Neural cell (in vitro differentiated cells): ENCODE measurements around the gene CITED2. TPM values are rescaled to one million over a fixed set of nuclear protein-coding genes. Genes with fewer than 3 reads are reported as not detected.

Experiments
- H2AFZ ChIP-seq: fragments of 200-600, 300-800 bp; sonication (generic), shearing (Covaris generic); 2 replicates; pipeline ENCODE4 v1.6.0; 2014; ENCODE audit warnings: low read depth, mild to moderate bottlenecking, antibody characterized with exemption, low read length, moderate library complexity
- H3F3A ChIP-seq: fragments of 200-600 bp; shearing (Covaris generic); 2 replicates; pipeline ENCODE4 v1.6.1; 2016; ENCODE audit warnings: mild to moderate bottlenecking, moderate library complexity, mixed read lengths, antibody characterized with exemption, low read length; ENCODE audit not compliant: insufficient read depth, poor library complexity, severe bottlenecking
- H3K27ac ChIP-seq: fragments of 200-600, 300-800 bp; sonication (generic), shearing (Covaris generic); 2 replicates; pipeline ENCODE4 v1.5.1; 2014; ENCODE audit warnings: mild to moderate bottlenecking, low read length, moderate library complexity
- H3K27me3 ChIP-seq: fragments of 300-800, 200-600 bp; sonication (generic), shearing (Covaris generic); 2 replicates; pipeline ENCODE4 v1.6.0; 2014; ENCODE audit warnings: mild to moderate bottlenecking, low read depth, low read length, moderate library complexity; ENCODE audit not compliant: insufficient read depth
- H3K36me3 ChIP-seq: fragments of 300-800, 200-600 bp; sonication (generic), shearing (Covaris generic); 2 replicates; pipeline ENCODE4 v1.5.1; 2014; ENCODE audit warnings: mild to moderate bottlenecking, antibody characterized with exemption, low read length, moderate library complexity; ENCODE audit not compliant: insufficient read depth
- H3K4me2 ChIP-seq: fragments of 300-800, 200-600 bp; sonication (generic), shearing (Covaris generic); 2 replicates; pipeline ENCODE4 v1.6.0; 2014; ENCODE audit warnings: mild to moderate bottlenecking, low read length
- H3K4me3 ChIP-seq: fragments of 300-800, 200-600 bp; sonication (generic), shearing (Covaris generic); 2 replicates; pipeline ENCODE4 v1.5.1; 2014; ENCODE audit warnings: mild to moderate bottlenecking, low read length, moderate library complexity
- H3K79me2 ChIP-seq: fragments of 200-600 bp; shearing (Covaris generic); replicated peaks from 2 replicates; pipeline ENCODE4 v1.6.0; 2014; ENCODE audit warnings: mild to moderate bottlenecking, low read length, moderate library complexity; ENCODE audit not compliant: insufficient read depth
- H3K9ac ChIP-seq: fragments of 300-800, 200-600 bp; sonication (generic), shearing (Covaris generic); 2 replicates; pipeline ENCODE4 v1.6.1; 2016; ENCODE audit warnings: mild to moderate bottlenecking, low read length, mixed read lengths
- H3K9me2 ChIP-seq: fragments of 200-600 bp; shearing (Covaris generic); 2 replicates; pipeline ENCODE4 v1.6.1; 2016; ENCODE audit warnings: mild to moderate bottlenecking, low read length, mixed read lengths; ENCODE audit not compliant: insufficient read depth
- H3K9me3 ChIP-seq: fragments of 200-600, 300-800 bp; sonication (generic), shearing (Covaris generic); 2 replicates; pipeline ENCODE4 v1.6.1; 2016; ENCODE audit warnings: mild to moderate bottlenecking, mixed run types, low read length, moderate library complexity, mixed read lengths
- H4K20me1 ChIP-seq: fragments of 200-600 bp; shearing (Covaris generic); 2 replicates; pipeline ENCODE4 v1.6.1; 2016; ENCODE audit warnings: mild to moderate bottlenecking, mixed run types; ENCODE audit not compliant: insufficient read depth
- CTCF ChIP-seq: fragments of 450-650 bp; IDR thresholded peaks from 2 replicates; pipeline ENCODE4 v1.5.1; 2014; ENCODE audit warnings: antibody characterized with exemption, mild to moderate bottlenecking, moderate library complexity; ENCODE audit not compliant: poor library complexity, severe bottlenecking
- EP300 ChIP-seq: fragments of 450-650 bp; conservative IDR thresholded peaks from 2 replicates; pipeline ENCODE4 v1.6.1; 2014; ENCODE audit warnings: antibody characterized with exemption, mild to moderate bottlenecking, moderate library complexity; ENCODE audit not compliant: poor library complexity, severe bottlenecking
- EZH2 ChIP-seq: fragments of 200-600, 300-800 bp; shearing (Covaris generic), sonication (generic); IDR thresholded peaks from 2 replicates; pipeline ENCODE4 v1.6.1; 2014; ENCODE audit warnings: antibody characterized with exemption, low read length, borderline replicate concordance, mild to moderate bottlenecking; ENCODE audit not compliant: insufficient read depth, poor library complexity, severe bottlenecking
- MXI1 ChIP-seq: fragments of 450-650 bp; conservative IDR thresholded peaks from 2 replicates; pipeline ENCODE4 v1.6.1; 2014; ENCODE audit warnings: antibody characterized with exemption, mild to moderate bottlenecking; ENCODE audit not compliant: poor library complexity, severe bottlenecking
- POLR2AphosphoS5 ChIP-seq: IDR thresholded peaks from 2 replicates; pipeline ENCODE4 v1.6.1; 2012
- RAD21 ChIP-seq: fragments of 450-650 bp; conservative IDR thresholded peaks from 2 replicates; pipeline ENCODE4 v1.6.1; 2014; ENCODE audit warnings: antibody characterized with exemption, mild to moderate bottlenecking, moderate library complexity
- REST ChIP-seq: IDR thresholded peaks from 2 replicates; pipeline ENCODE4 v1.6.1; 2012; ENCODE audit warnings: borderline replicate concordance
- SMC3 ChIP-seq: fragments of 450-650 bp; conservative IDR thresholded peaks from 2 replicates; pipeline ENCODE4 v1.6.1; 2014; ENCODE audit warnings: antibody characterized with exemption, mild to moderate bottlenecking, moderate library complexity; ENCODE audit not compliant: poor library complexity
- TAF1 ChIP-seq: IDR thresholded peaks from 2 replicates; pipeline ENCODE4 v1.6.1; 2012; ENCODE audit warnings: low read depth
- polyA plus RNA-seq: library from polyadenylated mRNA; depleted of rRNA; stranded (reverse); fragments of >200 nt; gene quantifications from 2 replicates; pipeline ENCODE4 v1.2.3, GENCODE V29; 2014

CITED2 gene
- polyA plus RNA-seq, 1 donor from 2014 or later: 38.1 TPM

- no peaks in the 10 kb centered on the region for H3K36me3 ChIP-seq
- no peaks in the 10 kb centered on the region for H3K27me3 ChIP-seq
- no peak overlapping the region for H3K27ac ChIP-seq
- no peaks in the 10 kb centered on the region for H3K9me2 ChIP-seq
- no peak overlapping the region for H3K4me2 ChIP-seq
- H2AFZ ChIP-seq: no peak overlapping the region
- no peak overlapping the region for H3K9ac ChIP-seq
- no peaks in the 10 kb centered on the region for H3K79me2 ChIP-seq
- H4K20me1 ChIP-seq: no peaks in the 10 kb centered on the region
- no peaks in the 10 kb centered on the region for H3F3A ChIP-seq
- H3K9me3 ChIP-seq: no peaks in the 10 kb centered on the region
- TF ChIP-seq MXI1: no peak
- no peak overlapping the region for H3K4me3 ChIP-seq
Measured at GRCh38 chr6:139337830-139338229, 36.6 kb downstream of the CITED2 start.

GRCh38 chr6:139337001-139337400 is 37.4 kb downstream of the CITED2 start:
- no peaks in the 10 kb centered on the region for H3F3A ChIP-seq
- no peak overlapping the region for H2AFZ ChIP-seq
- TF ChIP-seq EZH2 (no peak), POLR2AphosphoS5 (no peak), RAD21 (no peak), CTCF (no peak), SMC3 (no peak), REST (no peak), TAF1 (no peak)
- H3K27ac ChIP-seq: no peak overlapping the region
- no peak overlapping the region for H3K4me3 ChIP-seq
- no peaks in the 10 kb centered on the region for H4K20me1 ChIP-seq
- H3K79me2 ChIP-seq: no peaks in the 10 kb centered on the region
- H3K9me3 ChIP-seq: no peaks in the 10 kb centered on the region
- H3K9me2 ChIP-seq: no peaks in the 10 kb centered on the region
- no peaks in the 10 kb centered on the region for H3K36me3 ChIP-seq
- no peak overlapping the region for H3K9ac ChIP-seq
- no peaks in the 10 kb centered on the region for H3K27me3 ChIP-seq
- H3K4me2 ChIP-seq: no peak overlapping the region

GRCh38 chr6:139336488-139336887 is 38.0 kb downstream of the CITED2 start:
- Histone ChIP-seq H3K27me3 (no peaks in the 10 kb centered on the region), H3F3A (no peaks in the 10 kb centered on the region), H3K9ac (no peak overlapping the region), H3K36me3 (no peaks in the 10 kb centered on the region), H3K79me2 (no peaks in the 10 kb centered on the region), H3K9me3 (no peaks in the 10 kb centered on the region), H4K20me1 (no peaks in the 10 kb centered on the region), H3K9me2 (no peaks in the 10 kb centered on the region), H2AFZ (no peak overlapping the region), H3K4me2 (no peak overlapping the region), H3K4me3 (no peak overlapping the region), H3K27ac (no peak overlapping the region)
- TF ChIP-seq REST (no peak), RAD21 (no peak), SMC3 (no peak), POLR2AphosphoS5 (no peak), MXI1 (no peak), EP300 (no peak), CTCF (no peak), TAF1 (no peak), EZH2 (no peak)
